HG03571 (cell line): Measurements from ENCODE around the gene ANK3.

ENCODE experiments used
- ATAC-seq: cut with Tn5 transposase; IDR thresholded peaks from one replicate; pipeline ENCODE4 v1.9.1; 2021; ENCODE audit not compliant: unreplicated experiment

Gene ANK3

GRCh38 chr10:60414111-60414510 is 24.4 kb upstream of the ANK3 start:
- ATAC-seq, result no peak

DNA sequence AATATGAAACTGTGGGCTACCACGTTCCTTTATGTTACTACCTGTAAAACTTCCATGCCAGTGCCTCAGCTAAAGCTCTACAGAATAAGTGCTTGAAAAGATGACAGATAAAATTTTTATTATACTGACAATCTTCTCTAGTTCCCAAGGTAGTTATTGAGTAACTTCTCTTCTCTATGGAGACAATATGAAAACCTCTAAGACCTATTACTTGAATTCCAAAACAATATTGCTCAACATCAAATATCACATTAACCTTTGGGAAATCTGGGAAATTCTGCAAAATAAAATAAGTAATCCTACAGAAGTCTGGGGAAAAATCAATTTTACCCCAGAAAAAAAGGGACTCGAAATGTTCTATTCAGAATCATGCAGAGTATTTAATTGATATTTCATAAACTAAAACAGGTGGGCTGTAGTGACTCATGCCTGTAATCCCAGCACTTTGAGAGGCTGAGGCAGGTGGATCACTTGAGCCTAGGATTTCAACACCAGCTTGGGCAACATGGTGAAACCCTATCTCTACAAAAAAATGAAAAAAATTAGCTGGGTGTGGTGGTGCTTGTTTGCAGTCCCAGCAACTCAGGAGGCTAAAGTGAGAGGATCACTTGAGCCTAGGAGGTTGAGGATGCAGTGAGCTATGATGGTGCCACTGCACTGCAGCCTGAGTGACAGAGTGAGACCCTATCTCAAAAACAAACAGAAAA is 23.8 kb upstream of the ANK3 start:
- ATAC-seq, result no peak

DNA sequence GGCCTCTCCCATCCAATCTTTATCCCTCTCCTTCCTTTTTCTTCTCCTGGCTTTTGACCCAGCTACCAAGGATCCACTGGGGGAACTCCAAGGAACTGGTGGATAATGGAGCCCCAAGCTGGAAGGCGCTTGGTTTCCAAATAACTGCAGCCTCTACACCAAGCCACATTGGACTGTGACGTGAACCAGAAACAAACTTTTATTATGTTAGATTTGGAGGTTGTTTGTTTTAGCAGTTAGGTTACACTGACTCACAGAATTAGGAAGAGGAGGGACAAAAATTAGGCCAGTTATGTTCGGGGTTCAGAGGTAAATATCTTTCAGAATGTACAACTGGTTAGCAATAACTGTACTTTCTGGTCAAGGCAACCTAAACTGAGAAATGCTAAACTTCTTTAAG is 21.3 kb upstream of the ANK3 start:
- no peak for ATAC-seq

DNA sequence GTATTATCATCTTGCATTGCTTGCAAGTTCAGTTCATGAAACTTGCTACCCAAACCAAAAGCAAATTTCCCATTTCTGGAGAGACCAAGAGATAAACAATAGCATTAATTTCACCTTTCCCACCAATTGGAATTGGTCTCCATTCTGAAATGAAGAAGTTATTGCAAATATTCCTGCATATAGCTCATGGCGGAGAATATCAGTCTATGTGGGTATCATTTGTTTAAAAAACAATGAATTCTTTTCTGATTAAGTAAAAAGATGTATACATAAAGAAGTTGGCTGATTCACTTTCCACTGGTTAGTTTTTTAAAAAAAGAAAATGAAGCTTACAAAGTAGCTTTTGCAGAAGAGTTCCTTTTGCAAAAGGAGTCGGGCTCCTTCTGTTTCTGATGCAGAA is 19.5 kb upstream of the ANK3 start:
- ATAC-seq, result no peak

GRCh38 chr10:60406182-60406581 is 16.5 kb upstream of the ANK3 start:
- ATAC-seq, result no peak

GRCh38 chr10:60405172-60405571 is 15.5 kb upstream of the ANK3 start:
- no peak for ATAC-seq

DNA sequence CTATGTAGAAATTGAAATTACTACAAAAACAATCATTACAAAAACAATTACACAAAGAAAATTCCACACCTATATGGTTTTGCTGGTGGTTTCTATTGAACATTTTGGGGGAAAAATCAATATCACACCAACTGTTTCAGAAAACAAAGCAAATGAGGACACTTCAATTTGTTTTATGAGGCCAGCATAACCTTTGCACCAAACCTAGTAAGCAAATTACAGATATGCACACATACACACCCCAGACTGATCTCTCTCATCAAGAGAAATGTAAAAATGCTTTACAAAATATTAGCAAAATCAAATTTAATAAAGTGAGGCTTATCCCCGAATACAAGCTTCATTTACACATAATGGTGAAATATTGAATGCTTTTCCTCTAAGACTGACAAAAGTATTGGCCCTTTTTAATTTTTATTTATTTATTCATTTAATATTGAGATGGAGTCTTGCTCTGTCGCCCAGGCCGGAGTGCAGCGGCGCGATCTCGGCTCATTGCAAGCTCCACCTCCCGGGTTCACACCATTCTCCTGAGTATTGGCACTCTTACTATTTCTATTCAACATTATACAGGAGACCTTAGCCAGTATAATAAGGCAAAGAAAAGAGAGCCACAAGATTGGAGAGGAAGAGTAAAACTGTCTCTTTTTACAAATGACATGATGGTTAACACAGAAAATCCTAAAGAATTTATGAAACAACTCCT is 13.6 kb upstream of the ANK3 start:
- no peak for ATAC-seq

DNA sequence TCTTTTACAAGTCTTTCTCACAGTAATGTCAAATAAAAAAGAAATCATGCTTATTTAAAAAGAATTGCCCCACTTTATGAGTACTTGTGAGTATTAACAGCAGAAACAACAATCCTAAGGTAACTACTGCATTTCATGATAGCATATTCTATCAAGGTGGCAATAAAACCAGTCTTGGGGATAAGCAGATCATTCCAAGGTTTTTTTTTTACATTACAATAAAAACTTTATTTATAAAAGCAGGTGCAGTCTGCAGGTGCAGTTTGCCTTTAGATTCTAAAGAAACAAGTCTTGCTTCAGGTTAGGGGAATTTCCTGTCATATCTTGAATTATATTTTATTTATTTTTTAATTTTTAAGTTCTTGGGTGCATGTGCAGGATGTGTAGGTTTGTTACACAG is 10.7 kb upstream of the ANK3 start:
- ATAC-seq, result no peak

GRCh38 chr10:60399328-60399727 is 9.7 kb upstream of the ANK3 start:
- ATAC-seq, result no peak

DNA sequence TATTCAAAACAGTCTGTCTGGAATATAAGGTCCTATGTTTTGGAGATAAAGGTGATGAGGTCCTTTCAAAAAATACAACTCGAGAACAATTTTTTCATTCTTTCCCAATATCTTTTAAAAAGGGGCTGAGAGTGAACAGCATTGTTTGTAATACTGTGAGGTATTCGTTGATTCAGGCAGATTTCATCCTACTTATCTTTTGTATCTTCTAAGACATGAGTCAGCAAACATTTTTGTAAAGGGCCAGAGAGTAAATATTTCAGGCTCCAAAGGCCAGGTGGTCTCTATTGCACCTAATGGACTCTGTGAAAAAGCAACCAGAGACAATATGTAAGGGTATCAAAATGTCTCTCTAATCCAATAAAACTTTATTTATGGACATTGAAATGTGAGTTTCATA is 8.1 kb upstream of the ANK3 start:
- ATAC-seq, result no peak

GRCh38 chr10:60396766-60397165 is 7.1 kb upstream of the ANK3 start:
- no peak for ATAC-seq

GRCh38 chr10:60395711-60396110 is 6.0 kb upstream of the ANK3 start:
- no peak for ATAC-seq

- no peak for ATAC-seq
Observed at GRCh38 chr10:60394446-60394845, 4.8 kb upstream of the ANK3 start.

DNA sequence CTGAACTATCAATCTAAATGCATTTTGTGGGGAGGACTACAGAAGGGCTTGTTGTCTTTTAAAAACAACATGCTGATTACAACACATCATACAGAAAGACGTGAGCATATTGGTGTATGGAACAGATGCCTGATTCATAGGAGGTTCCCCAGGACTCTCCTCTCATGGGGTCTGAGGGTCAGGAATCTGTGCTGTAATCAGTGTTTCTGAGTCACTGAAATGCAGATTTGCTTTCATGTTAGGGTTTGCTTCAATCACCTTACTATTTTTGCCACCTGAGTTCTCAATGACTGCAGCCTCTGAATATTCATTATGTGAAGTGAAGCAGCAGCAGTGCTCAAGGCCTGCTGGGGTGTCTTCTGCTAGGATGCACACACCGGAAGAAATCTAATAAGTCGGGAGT is 550 bp upstream of the ANK3 start:
- no peak for ATAC-seq

DNA sequence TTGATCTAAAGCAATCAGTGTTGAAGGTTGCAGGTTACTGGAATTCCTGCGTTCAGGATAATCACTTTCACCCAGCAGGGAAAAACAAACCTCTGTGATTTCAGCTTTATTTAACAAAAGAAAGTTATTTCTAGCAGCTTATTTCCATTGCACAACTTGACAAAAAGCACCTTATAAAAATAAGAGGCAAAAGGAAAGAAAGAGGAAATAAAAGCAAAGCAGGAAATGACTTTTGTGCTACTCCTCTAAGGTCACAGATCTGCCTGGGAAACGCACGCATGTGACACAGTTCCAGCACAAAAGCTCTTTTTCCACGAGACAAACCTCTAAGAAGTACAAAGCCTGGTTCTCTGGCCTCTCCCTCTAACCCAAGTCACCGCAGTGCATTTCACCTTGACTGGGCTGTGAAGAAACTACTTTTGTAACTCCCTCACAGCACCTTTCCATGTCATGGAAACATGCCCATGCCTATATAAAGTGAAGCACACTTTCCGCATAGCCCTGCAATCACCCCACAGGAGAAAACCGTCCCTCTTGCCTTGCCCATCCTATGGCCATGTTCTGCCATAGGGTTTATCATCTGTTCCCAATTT is 870 bp downstream of the ANK3 start:
- ATAC-seq, result no peak

GRCh38 chr10:60388116-60388625 is 1.5 kb downstream of the ANK3 start:
- ATAC-seq, result no peak

GRCh38 chr10:60387531-60387930 is 2.1 kb downstream of the ANK3 start:
- no peak for ATAC-seq

- ATAC-seq, result no peak
Observed at GRCh38 chr10:60385399-60385738, 4.3 kb downstream of the ANK3 start.

- ATAC-seq, result no peak
Observed at GRCh38 chr10:60384708-60385398, 4.8 kb downstream of the ANK3 start.

DNA sequence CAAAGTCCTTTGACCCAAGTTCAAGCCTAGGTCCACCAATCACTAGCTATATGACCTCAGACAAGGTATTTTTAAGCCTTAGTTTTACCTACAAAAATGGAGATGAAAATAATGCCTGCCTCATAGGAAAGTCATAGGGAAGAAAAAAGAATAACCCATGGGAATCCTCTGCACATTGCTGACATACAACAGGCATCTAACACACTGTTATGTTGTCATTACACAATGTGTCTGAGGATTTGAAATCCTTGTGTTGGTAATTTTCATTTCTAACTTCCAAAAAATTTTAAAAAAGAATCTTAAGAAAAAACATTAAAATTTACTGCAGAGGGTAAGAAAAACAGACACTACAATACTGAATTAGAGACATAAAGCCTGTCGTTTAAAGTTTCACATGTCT is 5.7 kb downstream of the ANK3 start:
- no peak for ATAC-seq

GRCh38 chr10:60382946-60383681 is 6.6 kb downstream of the ANK3 start:
- no peak for ATAC-seq
